Measurements from ENCODE around the gene IRF7.
"Not testable (repeated sequence)": the region's sequence is repeated elsewhere in the genome, so short reads cannot be mapped to it uniquely, and the experiment has no call there.

The IRF7 gene

GRCh38 chr11:615504-616319 is at the start of gene IRF7:
IRF7 (minus strand) TSS chr11:615950; CDS start chr11:615364, 586 bp downstream.
- DNase-seq, result peak; percentile 82

DNA sequence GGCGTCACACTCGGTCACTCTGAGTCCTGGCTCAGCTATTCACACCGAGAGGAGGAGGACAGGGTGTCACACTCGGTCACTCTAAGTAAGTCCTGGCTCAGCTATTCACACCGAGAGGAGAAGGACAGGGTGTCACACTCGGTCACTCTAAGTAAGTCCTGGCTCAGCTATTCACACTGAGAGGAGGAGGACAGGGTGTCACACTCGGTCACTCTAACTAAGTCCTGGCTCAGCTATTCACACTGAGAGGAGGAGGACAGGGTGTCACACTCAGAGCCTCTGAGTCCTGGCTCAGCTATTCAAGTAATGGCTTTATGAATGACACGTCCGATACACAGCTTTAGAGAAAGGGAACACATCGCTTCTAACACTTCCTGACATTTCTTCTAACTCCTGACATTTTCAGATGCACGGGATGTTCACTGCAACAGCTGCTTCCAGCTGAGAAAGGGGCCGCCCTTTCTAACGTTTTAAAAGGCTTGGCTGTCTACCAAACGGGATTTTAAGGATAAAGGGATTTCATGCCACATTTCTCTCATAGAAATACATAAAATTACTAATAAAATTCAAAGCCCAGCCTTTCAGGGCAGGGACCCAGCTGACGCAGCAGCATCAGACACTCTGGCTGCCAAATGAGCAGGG is 49.4 kb upstream of the IRF7 start:
- no peak for DNase-seq

DNA sequence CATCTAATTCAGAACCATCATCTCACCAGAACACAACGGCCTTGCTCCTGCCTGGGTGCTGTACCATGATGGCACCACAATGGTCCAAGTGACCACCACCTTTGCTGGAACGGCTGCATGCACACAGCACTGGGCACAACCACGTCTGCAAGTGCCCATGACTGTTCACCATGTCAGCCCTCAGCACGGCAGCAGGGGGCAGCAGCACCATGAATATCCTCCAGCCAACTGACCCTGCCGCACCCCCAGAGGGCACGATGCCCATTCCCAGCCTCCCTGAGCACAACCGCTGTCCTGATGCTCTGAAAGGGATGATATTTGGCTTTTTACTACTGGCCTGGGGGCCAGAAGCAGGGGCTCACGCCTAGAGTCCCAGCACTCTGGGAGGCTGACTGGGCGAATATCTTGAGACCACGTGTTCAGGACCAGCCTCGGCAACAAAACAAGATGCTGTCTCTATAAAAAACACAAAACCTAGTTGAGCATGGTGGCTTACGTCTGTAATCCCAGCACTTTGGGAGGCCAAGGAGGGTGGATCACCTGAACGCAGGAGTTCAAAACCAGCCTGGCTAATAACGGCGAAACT is 47.0 kb upstream of the IRF7 start:
- peak; percentile 2 for DNase-seq

DNA sequence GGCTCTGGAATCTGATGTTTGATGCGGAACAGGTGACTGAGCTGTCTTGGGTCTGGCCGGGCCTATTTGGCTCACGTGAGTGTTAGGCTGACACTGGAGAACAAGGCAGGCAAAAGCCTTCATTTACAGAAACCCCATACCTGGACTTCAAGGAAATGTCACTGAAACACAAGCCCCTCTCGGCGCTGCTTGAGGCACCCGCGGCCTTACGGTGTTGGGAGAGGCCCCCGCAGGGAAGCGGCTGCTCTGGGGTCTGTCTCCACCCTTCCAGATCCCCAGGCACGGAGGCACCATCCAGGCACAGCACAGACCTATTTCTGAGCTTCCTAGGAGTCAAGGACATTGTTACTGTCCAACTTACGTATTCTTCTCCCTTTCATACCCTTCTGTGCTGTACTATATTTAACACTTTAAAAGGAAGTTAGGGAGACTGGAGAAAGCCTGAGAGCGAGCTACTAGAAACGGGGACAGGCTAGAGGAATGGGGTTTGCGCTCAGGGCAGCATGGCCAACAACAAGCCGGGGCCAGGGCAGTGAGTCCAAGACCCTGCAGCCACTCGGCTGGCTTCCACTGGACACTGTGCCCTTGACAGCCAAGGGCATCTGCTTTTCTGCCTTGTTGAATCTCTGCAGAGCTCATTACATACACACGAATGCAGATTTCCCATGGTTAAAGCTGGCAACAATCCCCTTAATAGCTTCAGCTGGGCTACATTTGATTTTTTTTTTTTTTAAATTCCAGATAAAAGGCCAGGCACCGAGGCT is 45.1 kb upstream of the IRF7 start:
- DNase-seq, result no peak

DNA sequence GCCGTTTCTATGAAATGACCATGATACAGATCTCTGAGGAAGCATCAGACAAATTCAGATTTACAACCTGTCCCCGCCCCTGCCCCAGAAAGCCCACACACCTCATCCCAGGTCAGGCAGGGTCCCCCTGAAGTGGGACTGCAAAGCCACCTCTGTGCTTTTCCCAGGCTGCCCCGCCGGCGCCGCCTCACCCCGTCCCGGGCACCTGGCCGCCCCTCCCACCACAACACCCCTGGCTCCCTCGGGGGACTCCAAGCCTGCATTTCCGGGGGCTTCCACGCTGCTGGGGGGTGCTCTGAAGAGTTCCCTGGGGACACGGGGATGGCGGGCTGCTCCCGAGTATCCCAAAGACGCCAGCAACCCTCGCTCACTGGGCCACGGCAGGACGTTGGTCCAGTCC is 44.5 kb upstream of the IRF7 start:
- DNase-seq, result no peak

DNA sequence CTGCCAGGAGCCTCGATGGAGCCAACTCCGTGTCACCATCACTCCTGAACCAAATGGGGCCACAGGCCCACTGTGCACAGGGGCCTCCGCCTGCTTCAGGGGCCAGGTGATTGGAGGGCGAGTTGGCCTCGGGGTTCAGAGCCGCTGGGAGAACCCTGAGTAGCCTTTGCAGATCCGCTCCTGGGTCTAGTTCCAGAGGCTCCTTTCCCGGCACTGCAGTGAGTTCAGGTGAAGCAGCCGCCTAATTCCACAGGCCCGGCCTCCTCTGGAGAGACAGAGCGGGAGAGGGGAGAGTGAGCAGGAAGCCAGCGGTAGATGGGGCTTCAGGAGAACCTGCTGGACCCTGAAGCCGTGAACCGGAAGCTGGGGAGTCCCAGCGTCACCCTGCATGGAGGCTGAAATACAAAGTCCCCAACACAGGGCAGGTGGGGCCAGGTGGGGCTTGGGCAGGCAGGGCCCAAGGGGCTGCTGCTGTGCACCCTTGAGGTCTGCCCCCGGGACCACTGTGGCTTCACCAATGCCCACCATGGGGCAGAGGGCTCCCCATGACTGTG is 43.9 kb upstream of the IRF7 start:
- DNase-seq, result no peak

GRCh38 chr11:657691-658126 is 42.0 kb upstream of the IRF7 start:
- DNase-seq, result no peak

DNA sequence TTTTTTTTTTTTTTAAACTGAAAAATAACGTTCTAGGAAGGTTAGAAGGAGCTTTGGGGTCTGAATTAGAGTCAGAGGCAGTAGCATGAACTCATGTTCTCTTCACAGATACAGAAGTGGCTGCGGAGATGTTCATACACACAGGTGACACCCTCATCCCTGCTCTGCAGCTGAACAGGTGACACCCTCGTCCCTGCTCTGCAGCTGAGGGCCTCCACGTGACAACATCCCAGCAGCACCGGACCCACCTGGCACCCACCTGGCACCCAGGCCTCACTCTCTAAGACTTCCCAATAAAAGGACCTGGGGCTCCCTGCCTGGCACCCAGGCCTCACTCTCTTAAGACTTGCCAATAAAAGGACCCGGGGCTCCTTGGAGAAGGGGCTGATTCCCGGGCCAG is 41.1 kb upstream of the IRF7 start:
- no peak for DNase-seq

GRCh38 chr11:656426-656825 is 40.7 kb upstream of the IRF7 start:
- DNase-seq, result no peak

- DNase-seq, result no peak
Measured at GRCh38 chr11:655036-655726, 39.4 kb upstream of the IRF7 start.

DNA sequence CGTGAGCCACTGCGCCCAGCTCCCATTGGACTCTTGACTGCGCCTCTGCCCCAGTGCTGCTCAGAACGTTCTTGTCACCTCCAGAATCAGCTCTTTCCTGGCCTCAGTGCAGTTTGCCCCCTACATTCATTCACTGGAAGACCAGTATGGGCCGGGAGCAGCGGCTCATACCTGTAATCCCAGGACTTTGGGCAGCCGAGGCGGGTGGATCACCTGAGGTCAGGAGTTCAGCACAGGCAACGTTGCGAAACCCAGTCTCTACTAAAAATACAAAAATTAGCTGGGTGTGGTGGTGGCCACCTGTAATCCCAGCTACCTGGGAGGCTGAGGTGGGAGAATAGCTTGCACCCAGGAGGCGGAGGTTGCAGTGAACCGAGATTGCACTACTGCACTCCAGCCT is 38.7 kb upstream of the IRF7 start:
- DNase-seq, result not testable (repeated sequence)

GRCh38 chr11:653837-654236 is 38.1 kb upstream of the IRF7 start:
- DNase-seq, result no peak

GRCh38 chr11:653136-653535 is 37.4 kb upstream of the IRF7 start:
- DNase-seq, result not testable (repeated sequence)

- no peak for DNase-seq
Measured at GRCh38 chr11:650482-650881, 34.7 kb upstream of the IRF7 start.

DNA sequence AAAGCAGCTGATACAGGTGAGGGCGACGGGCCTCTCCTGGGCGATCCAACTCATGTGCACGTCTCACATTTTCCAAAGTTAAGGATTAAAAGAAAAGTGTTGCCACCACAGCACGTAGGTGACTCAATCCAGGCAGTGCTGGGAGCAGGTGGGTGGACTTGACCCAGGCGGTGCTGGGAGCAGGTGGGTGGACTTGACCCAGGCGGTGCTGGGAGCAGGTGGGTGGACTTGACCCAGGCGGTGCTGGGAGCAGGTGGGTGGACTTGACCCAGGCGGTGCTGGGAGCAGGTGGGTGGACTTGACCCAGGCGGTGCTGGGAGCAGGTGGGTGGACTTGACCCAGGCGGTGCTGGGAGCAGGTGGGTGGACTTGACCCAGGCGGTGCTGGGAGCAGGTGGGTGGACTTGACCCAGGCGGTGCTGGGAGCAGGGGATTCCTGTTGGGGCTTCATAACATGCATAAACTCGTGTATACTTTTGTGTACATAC is 32.0 kb upstream of the IRF7 start:
- not testable (repeated sequence) for DNase-seq

- no peak for DNase-seq
Measured at GRCh38 chr11:646214-646613, 30.5 kb upstream of the IRF7 start.

DNA sequence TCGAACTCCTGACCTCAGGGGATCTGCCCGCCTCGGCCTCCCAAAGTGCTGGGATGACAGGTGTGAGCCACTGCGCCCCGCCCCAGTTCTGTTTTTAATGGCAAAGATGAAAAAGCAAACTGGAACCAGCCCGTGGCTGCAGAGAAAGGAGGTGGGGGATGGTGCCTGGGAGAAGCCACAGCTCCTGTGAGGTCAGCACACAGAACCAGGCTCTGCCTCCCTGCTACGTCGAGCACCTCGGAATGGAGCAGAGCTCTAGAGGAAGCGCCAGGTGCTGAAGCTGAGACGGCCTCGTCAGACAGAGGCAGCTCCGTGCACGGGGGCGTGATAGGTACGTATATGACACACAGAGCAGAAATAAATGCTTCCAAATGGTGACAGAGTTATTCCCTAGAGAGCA is 29.8 kb upstream of the IRF7 start:
- no peak for DNase-seq

DNA sequence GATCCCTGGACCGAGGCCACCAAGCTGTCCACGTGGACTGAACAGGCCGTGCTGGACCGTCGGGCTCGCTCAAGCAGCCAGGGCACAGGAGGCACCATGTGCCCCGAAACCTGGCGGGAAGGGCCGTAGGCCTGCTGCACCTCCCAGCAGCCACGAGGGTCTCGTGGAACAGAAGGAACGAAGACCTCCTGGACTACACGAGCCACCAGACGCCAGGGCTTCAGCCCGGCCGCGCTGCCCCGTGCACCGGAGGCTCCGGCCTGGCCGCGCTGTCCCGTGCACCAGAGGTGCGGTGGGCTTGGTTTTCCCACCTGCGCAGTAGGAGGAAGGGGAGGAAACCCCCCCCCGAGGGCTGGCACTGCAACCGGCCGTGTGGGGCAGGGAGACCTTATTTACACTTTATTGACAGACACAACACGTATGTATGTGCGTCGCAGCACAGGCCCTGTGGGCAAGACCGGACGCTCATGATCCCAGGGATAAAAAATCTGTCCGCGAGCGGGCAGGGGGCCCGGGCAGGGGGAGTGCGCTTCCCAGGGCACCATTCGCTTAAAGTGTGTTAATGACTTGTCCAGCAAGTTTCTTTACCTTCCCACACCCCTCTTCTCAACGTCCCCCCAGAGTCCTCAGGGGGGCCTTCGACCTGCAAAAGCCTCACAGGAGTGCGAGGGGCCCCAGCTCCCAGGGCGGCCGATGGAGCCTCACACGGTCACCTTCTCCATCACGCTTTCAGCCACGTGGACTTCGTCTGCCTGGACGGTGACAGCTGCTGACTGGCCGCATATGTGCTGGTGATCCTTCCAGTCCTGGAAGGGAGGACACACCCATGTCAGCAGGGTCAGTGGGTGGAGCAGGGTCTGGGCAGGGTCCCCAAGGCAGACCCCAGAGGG is 28.3 kb upstream of the IRF7 start:
- no peak for DNase-seq

DNA sequence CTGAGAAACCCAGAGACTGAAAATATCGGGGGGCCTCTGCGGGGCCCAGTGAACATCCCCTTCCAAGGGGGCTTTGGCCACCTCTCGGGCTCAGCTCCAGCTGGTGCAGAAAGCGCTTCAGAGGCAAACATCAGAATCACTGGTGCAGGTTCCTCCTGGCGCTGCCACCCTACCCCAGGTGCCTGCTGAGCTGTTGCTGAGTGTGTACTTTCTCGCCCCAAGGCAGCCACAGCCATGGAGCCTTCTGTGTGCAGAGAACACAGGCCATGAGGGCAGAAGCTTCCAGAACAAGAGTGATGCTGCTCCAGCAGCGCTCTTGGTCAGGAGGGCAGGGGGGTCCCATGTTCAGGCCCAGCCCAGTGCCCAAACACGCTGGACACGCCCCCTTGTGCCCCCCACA is 27.6 kb upstream of the IRF7 start:
- no peak for DNase-seq

DNA sequence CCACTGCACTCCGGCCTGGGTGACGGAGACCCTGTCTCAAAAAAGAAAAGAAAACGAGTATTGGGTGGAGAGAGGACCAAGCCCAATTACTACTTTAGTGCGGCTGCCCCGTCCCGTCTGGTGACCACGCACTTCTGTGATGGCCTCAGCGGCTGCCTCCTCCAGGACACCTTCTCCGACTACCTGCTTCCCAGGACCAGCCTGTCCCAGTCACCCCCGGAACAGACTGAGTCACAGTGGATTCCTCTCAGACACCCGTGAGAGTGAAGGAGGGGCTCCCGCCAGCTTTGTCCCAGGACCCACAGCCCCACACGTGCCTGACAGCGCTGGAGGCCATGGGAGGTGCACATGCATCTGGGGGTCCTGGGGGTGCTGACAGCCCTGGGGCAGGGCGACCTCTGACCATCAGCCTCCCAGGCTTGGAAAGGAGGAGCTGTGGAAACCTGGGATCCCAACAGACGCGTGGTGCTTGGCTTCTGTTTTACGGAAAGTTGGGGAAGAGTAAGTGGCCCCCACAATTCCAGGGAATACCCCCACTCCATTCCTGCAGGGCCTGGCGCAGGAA is 26.1 kb upstream of the IRF7 start:
- no peak for DNase-seq

Data from NCI-H510A treated with DMSO at 0.1 percent for 48 hours (cell line).